T-helper 1 cell treated with Interleukin-12 subunit alpha and Interleukin-12 subunit beta and Interleukin-4 antibody, amounts not matched to agents 30 μg/mL and 1 μg/mL, for 36 hours (primary cell): ENCODE measurements around the gene PNPT1.
A peak's percentile ranks its signal among the peaks of the same experiment; 100 is the strongest.

Source experiments
- H3K27ac Mint-ChIP-seq: one replicate; pipeline ENCODE4 v1.8.0; 2021; ENCODE audit warnings: mild to moderate bottlenecking, mixed read lengths
- H3K27me3 Mint-ChIP-seq: one replicate; pipeline ENCODE4 v1.8.0; 2021; ENCODE audit warnings: low read depth, mixed read lengths
- H3K36me3 Mint-ChIP-seq: one replicate; pipeline ENCODE4 v1.8.0; 2021; ENCODE audit warnings: low read depth, mixed read lengths
- H3K4me1 Mint-ChIP-seq: one replicate; pipeline ENCODE4 v1.8.0; 2021; ENCODE audit warnings: low read depth, mixed read lengths
- H3K4me3 Mint-ChIP-seq: one replicate; pipeline ENCODE4 v1.8.0; 2021; ENCODE audit warnings: mild to moderate bottlenecking, moderate library complexity, mixed read lengths
- H3K9me3 Mint-ChIP-seq: one replicate; pipeline ENCODE4 v1.8.0; 2021; ENCODE audit warnings: mixed read lengths

The PNPT1 gene

GRCh38 chr2:55595536-55595935, 98.1 kb downstream of the PNPT1 start:
- Mint-ChIP-seq H3K4me1 (peaks cover 24% of the 10 kb centered on the region), H3K36me3 (peaks cover 37% of the 10 kb centered on the region)

GRCh38 chr2:55592130-55592529, 101.5 kb downstream of the PNPT1 start:
- H3K27me3 Mint-ChIP-seq = no peaks in the 10 kb centered on the region
- peaks cover 14% of the 10 kb centered on the region for H3K4me1 Mint-ChIP-seq
- no peak overlapping the region for H3K4me3 Mint-ChIP-seq
- peaks cover 26% of the 10 kb centered on the region for H3K36me3 Mint-ChIP-seq
- no peak overlapping the region for H3K27ac Mint-ChIP-seq
- no peaks in the 10 kb centered on the region for H3K9me3 Mint-ChIP-seq

More at GRCh38 chr2:55595536-55595935, 98.1 kb downstream of the PNPT1 start:
- no peaks in the 10 kb centered on the region for H3K9me3 Mint-ChIP-seq
- H3K4me3 Mint-ChIP-seq = no peak overlapping the region
- H3K27ac Mint-ChIP-seq = no peak overlapping the region
- no peaks in the 10 kb centered on the region for H3K27me3 Mint-ChIP-seq

GRCh38 chr2:55590810-55591440, 102.7 kb downstream of the PNPT1 start:
- Mint-ChIP-seq H3K27ac (no peak overlapping the region), H3K4me3 (no peak overlapping the region), H3K36me3 (peaks cover 17% of the 10 kb centered on the region), H3K9me3 (no peaks in the 10 kb centered on the region), H3K4me1 (peaks cover 14% of the 10 kb centered on the region), H3K27me3 (no peaks in the 10 kb centered on the region)

GRCh38 chr2:55585451-55586080, 108.1 kb downstream of the PNPT1 start:
- peaks cover 7% of the 10 kb centered on the region for H3K4me1 Mint-ChIP-seq
- H3K36me3 Mint-ChIP-seq = peaks cover 20% of the 10 kb centered on the region
- H3K4me3 Mint-ChIP-seq = no peak overlapping the region
- no peaks in the 10 kb centered on the region for H3K9me3 Mint-ChIP-seq
- H3K27me3 Mint-ChIP-seq = no peaks in the 10 kb centered on the region
- peak overlapping the region; percentile 84 for H3K27ac Mint-ChIP-seq
